GM23248 (cell line): ENCODE results near the gene EIF3D. TPM values are rescaled to one million over a fixed set of nuclear protein-coding genes. Genes with fewer than 3 reads are reported as not detected.
A peak's percentile ranks its signal among the peaks of the same experiment; 100 is the strongest.

Experiments used
- DNase-seq: peaks from one replicate; pipeline ENCODE4 v3.0.0-alpha.2; 2015
- H2AFZ ChIP-seq: fragments of 200-600 bp; sonication (generic); 2 replicates; pipeline ENCODE4 v1.6.1; 2016; ENCODE audit warnings: antibody characterized with exemption
- H3F3A ChIP-seq: fragments of 200-600 bp; sonication (generic); 2 replicates; pipeline ENCODE4 v1.6.1; 2016; ENCODE audit warnings: mild to moderate bottlenecking, antibody characterized with exemption, mixed run types; ENCODE audit not compliant: insufficient read depth
- H3K27ac ChIP-seq: fragments of 200-600 bp; sonication (generic); 2 replicates; pipeline ENCODE4 v1.5.1; 2016; ENCODE audit warnings: mild to moderate bottlenecking
- H3K27me3 ChIP-seq: fragments of 200-600 bp; sonication (generic); replicated peaks from 2 replicates; pipeline ENCODE4 v1.6.1; 2016; ENCODE audit warnings: mild to moderate bottlenecking; ENCODE audit not compliant: insufficient read depth
- H3K36me3 ChIP-seq: fragments of 200-600 bp; sonication (generic); 2 replicates; pipeline ENCODE4 v1.6.1; 2016; ENCODE audit warnings: low read depth, mild to moderate bottlenecking
- H3K4me1 ChIP-seq: fragments of 200-600 bp; sonication (generic); 2 replicates; pipeline ENCODE4 v1.6.1; 2016; ENCODE audit warnings: mild to moderate bottlenecking; ENCODE audit not compliant: insufficient read depth
- H3K4me2 ChIP-seq: fragments of 200-600 bp; sonication (generic); one replicate; pipeline ENCODE4 v1.6.1; 2016; ENCODE audit warnings: mild to moderate bottlenecking; ENCODE audit not compliant: unreplicated experiment
- H3K4me3 ChIP-seq: fragments of 200-600 bp; sonication (generic); 2 replicates; pipeline ENCODE4 v1.5.1; 2016; ENCODE audit warnings: mild to moderate bottlenecking
- H3K79me2 ChIP-seq: fragments of 200-600 bp; sonication (generic); 2 replicates; pipeline ENCODE4 v1.6.1; 2016; ENCODE audit warnings: mild to moderate bottlenecking; ENCODE audit not compliant: insufficient read depth
- H3K9ac ChIP-seq: fragments of 200-600 bp; sonication (generic); 2 replicates; pipeline ENCODE4 v1.6.1; 2016; ENCODE audit warnings: mild to moderate bottlenecking
- H3K9me2 ChIP-seq: fragments of 200-600 bp; sonication (generic); 2 replicates; pipeline ENCODE4 v1.6.1; 2016; ENCODE audit warnings: mixed run types, mild to moderate bottlenecking, moderate library complexity; ENCODE audit not compliant: insufficient read depth
- H3K9me3 ChIP-seq: fragments of 200-600 bp; sonication (generic); one replicate; pipeline ENCODE4 v1.6.1; 2017; ENCODE audit warnings: low read depth
- H4K20me1 ChIP-seq: fragments of 200-600 bp; sonication (generic); 2 replicates; pipeline ENCODE4 v1.6.0; 2016; ENCODE audit not compliant: insufficient read depth
- EZH2 ChIP-seq: fragments of 200-600 bp; sonication (generic); IDR thresholded peaks from 2 replicates; pipeline ENCODE4 v1.6.1; 2018; ENCODE audit warnings: antibody characterized with exemption, mild to moderate bottlenecking; ENCODE audit not compliant: insufficient read depth, poor library complexity, severe bottlenecking
- EZH2phosphoT487 ChIP-seq: fragments of 200-600 bp; sonication (generic); IDR thresholded peaks from 2 replicates; pipeline ENCODE4 v1.6.1; 2018; ENCODE audit warnings: antibody characterized with exemption, moderate library complexity, mild to moderate bottlenecking, low read depth; ENCODE audit not compliant: insufficient read depth
- WGBS, 2 experiments: methylation state at CpG; one replicate each; pipeline ENCODE4 v1.1.6; 2015 to 2017; ENCODE audit warnings: low lambda C conversion rate in 2 of 2, low coverage in 1 of 2; ENCODE audit errors: missing lambda C conversion rate in 2 of 2; 5-methylcytosine and 5-hydroxymethylcytosine counted together
- in situ Hi-C: fragments of 300-500 bp; cut with MboI; formaldehyde crosslinking; loops from 2 replicates; pipeline ENCODE4 v1.15.0; 2020
- polyA plus RNA-seq: library from polyadenylated mRNA; unstranded; fragments of >200 nt; fragmentation: Nextera tagmentation; extraction: Ambion mirVana; gene quantifications from 2 replicates; pipeline ENCODE4 v1.2.1, GENCODE V29; 2016
- total RNA-seq: library from RNA; depleted of rRNA; stranded (reverse); fragments of >200 nt; shearing (Covaris generic); gene quantifications from 2 replicates; pipeline ENCODE4 v1.2.3, GENCODE V29; 2014

Gene EIF3D
- total and polyA plus RNA-seq, 2 experiments from 2014 or later, result 122 to 377 TPM

DNA sequence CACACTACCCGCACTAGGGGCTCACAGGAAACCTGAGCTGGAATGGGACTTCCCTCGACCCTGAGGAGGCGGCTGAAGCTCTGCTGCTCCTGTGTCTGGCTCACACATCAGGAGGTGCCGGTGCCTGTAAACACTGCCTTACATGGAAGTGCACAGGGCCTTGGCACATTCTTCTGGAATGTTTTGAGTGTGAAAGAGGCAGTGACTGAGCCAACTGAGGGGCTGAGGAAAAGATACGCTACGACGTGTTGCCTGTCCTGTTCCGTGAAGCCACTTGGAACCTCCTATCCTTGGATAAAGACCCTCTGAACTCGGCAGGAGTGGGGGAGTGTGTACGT lies 58.0 kb downstream of the EIF3D start:
- in situ Hi-C loops, result no loop called here
- H4K20me1 ChIP-seq, result no peaks in the 10 kb centered on the region
- peak overlapping the region; percentile 5 for H3K4me2 ChIP-seq
- H3K9ac ChIP-seq, result peak overlapping the region; percentile 32; the same call in 1 of the 2 replicates
- H3K9me3 ChIP-seq, result no peaks in the 10 kb centered on the region
- peak overlapping the region; percentile 82 for H3K27ac ChIP-seq
- H3K79me2 ChIP-seq, result peaks cover 28% of the 10 kb centered on the region
- no peak overlapping the region for H3K4me3 ChIP-seq
- no peaks in the 10 kb centered on the region for H3K27me3 ChIP-seq
- H2AFZ ChIP-seq, result no peak overlapping the region
- H3K4me1 ChIP-seq, result peaks cover 41% of the 10 kb centered on the region
- no peak for DNase-seq
- H3K36me3 ChIP-seq, result peaks cover 6% of the 10 kb centered on the region; the same call in 1 of the 2 replicates
- no peak for TF ChIP-seq EZH2
- H3K9me2 ChIP-seq, result no peaks in the 10 kb centered on the region
- 66 to 67% methylated on average over 10 of the region's 10 CpGs for WGBS, 2 experiments
- peaks cover 38% of the 10 kb centered on the region for H3F3A ChIP-seq

- H2AFZ ChIP-seq, result no peak overlapping the region
- H3K9ac ChIP-seq, result peak overlapping the region; percentile 37; the same call in 1 of the 2 replicates
- no peak overlapping the region for H3K4me3 ChIP-seq
- DNase-seq, result peak; percentile 90
- in situ Hi-C loops, result no loop called here
- H3K4me2 ChIP-seq, result no peak overlapping the region
- peak overlapping the region; percentile 82 for H3K27ac ChIP-seq
- H3K4me1 ChIP-seq, result peaks cover 46% of the 10 kb centered on the region
- peaks cover 42% of the 10 kb centered on the region for H3F3A ChIP-seq
- TF ChIP-seq EZH2 (no peak), EZH2phosphoT487 (no peak)
- no peaks in the 10 kb centered on the region for H3K27me3 ChIP-seq
- H3K79me2 ChIP-seq, result peaks cover 28% of the 10 kb centered on the region
- peaks cover under 1% of the 10 kb centered on the region; the same call in 1 of the 2 replicates for H3K36me3 ChIP-seq
- no peaks in the 10 kb centered on the region for H3K9me2 ChIP-seq
- no peaks in the 10 kb centered on the region for H3K9me3 ChIP-seq
- WGBS, 2 experiments, result 43% methylated on average over 14 of the region's 14 CpGs
- H4K20me1 ChIP-seq, result no peaks in the 10 kb centered on the region
These were observed 58.6 kb downstream of the EIF3D start for GRCh38 chr22:36470162-36470993.

GRCh38 chr22:36469094-36469710 lies 59.8 kb downstream of the EIF3D start:
- TF ChIP-seq EZH2 (no peak), EZH2phosphoT487 (no peak)
- WGBS, 2 experiments, result 90% methylated on average over 14 of the region's 14 CpGs
- in situ Hi-C loops, result loop anchor here (10.0 kb wide), 1 partner anchor 164 kb away; no protein-coding TSS in a partner anchor
- no peaks in the 10 kb centered on the region for H3K9me3 ChIP-seq
- H3K4me3 ChIP-seq, result no peak overlapping the region
- H3K9ac ChIP-seq, result no peak overlapping the region
- no peak for DNase-seq
- H3K9me2 ChIP-seq, result no peaks in the 10 kb centered on the region
- no peaks in the 10 kb centered on the region for H3K27me3 ChIP-seq
- H3K79me2 ChIP-seq, result peaks cover 28% of the 10 kb centered on the region
- H3K4me2 ChIP-seq, result no peak overlapping the region
- H2AFZ ChIP-seq, result no peak overlapping the region
- H4K20me1 ChIP-seq, result no peaks in the 10 kb centered on the region
- peaks cover 45% of the 10 kb centered on the region for H3F3A ChIP-seq
- no peak overlapping the region for H3K27ac ChIP-seq
- no peaks in the 10 kb centered on the region; the same call in 1 of the 2 replicates for H3K36me3 ChIP-seq
- peaks cover 53% of the 10 kb centered on the region for H3K4me1 ChIP-seq

GRCh38 chr22:36467946-36468345 lies 61.0 kb downstream of the EIF3D start:
- Histone ChIP-seq H3K27me3 (no peaks in the 10 kb centered on the region), H2AFZ (no peak overlapping the region), H3K4me1 (peaks cover 53% of the 10 kb centered on the region), H4K20me1 (no peaks in the 10 kb centered on the region), H3F3A (peaks cover 45% of the 10 kb centered on the region), H3K9me3 (no peaks in the 10 kb centered on the region), H3K9me2 (no peaks in the 10 kb centered on the region), H3K4me3 (peak overlapping the region; percentile 38), H3K36me3 (no peaks in the 10 kb centered on the region), H3K9ac (peak overlapping the region; percentile 44), H3K27ac (peak overlapping the region; percentile 59), H3K4me2 (peak overlapping the region; percentile 73), H3K79me2 (peaks cover 28% of the 10 kb centered on the region)
- in situ Hi-C loops, result loop anchor here (10.0 kb wide), 1 partner anchor 163 kb away; no protein-coding TSS in a partner anchor
- no peak for TF ChIP-seq EZH2phosphoT487
- no peak for TF ChIP-seq EZH2
- peak; percentile 89 for DNase-seq
- WGBS, 2 experiments, result 27 to 30% methylated on average over 7 of the region's 7 CpGs
